IPS DF 19.7 (cell line): Measurements from ENCODE around the gene SMIM5.

ENCODE experiments used
- DNase-seq: peaks from one replicate; pipeline ENCODE4 v3.0.0-alpha.2; 2013; ENCODE audit warnings: low read depth, low spot score

SMIM5 gene

DNA sequence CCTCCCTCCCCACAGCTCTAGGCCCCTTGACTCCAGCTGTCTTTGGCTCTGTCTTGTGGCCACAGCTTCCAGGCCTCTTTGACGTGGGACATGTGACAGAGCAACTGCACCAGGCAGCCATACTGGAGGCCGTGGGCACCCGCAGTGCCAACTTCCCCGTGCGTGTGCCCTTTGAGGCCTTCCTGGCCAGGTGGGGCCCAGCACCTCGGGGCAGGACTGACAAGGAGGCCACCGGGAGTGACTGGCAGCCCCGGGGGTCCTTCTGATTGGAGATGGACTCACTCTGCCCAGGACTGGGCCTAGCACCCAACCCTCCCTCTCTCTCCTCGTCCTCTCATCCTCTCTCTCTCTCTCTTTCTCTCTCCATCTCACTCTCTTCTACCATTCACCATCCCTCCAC is 30.1 kb upstream of the SMIM5 start:
- no peak for DNase-seq

DNA sequence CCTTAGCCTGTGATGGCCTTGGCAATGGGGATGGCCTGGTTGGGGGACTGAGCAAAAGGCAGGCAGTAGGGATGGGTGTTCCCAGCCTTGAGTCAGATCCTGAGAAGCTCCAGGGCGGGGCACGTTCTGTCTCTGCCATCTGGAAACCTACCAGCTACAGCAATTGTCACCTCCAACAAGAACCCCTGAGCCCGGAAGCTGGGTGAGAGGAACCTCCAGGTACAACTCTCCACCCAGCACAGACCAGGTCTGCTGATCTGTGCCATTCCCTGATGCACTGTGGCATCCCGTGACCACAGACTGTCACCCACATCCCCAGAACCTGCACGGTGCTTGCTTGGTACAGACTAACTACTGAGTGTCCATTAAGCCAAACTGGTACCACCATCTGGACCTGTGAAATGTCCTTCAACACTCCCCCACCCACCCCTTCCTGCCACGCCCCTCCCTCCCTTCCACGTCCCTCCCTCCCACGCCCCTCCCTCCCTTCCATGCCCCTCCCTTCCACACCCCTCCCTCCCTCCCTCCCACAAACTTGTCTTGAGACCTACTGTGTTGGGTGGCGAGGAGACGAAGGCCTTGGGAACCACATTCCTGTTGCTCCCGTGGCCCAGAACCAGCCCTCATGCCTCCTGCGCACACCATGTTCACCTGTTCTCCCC is 29.1 kb upstream of the SMIM5 start:
- no peak for DNase-seq

DNA sequence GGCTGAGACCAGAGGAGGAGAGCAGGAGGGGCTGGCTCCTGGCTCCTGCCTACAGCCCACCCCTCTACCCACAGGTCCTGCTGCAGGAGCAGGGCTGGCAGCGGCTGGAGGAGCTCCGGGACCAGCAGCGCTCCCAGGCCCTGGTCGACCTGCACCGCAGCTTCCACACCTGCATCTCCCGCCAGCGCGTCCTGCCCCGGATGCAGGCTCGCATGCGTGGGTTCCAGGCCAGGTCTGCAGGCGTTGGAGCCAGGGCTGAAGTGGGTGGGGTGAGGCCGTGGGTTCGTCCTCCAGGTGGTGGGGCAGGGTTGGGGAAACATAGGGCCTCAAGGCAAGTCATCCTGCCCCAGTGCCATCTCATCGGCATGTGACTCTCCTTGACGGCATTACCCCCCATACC is 27.4 kb upstream of the SMIM5 start:
- no peak for DNase-seq

DNA sequence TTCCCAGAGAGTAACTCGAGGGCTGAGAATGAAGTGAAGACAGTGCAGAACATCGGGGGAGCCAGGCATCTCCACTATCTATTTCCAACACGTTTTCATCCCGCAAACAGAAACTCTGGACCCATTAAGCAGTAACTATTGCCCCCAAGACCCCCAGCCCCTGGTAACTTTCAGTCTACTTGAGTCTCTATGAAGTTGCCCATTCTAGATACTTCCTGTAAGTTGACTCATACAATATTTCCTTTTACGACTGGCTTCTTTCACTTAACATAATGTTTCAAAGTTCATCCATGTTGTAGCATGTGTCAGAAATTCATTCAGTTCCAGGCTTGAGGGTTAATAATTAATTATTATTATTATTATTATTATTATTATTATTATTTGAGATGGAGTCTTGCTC is 26.1 kb upstream of the SMIM5 start:
- no peak for DNase-seq

DNA sequence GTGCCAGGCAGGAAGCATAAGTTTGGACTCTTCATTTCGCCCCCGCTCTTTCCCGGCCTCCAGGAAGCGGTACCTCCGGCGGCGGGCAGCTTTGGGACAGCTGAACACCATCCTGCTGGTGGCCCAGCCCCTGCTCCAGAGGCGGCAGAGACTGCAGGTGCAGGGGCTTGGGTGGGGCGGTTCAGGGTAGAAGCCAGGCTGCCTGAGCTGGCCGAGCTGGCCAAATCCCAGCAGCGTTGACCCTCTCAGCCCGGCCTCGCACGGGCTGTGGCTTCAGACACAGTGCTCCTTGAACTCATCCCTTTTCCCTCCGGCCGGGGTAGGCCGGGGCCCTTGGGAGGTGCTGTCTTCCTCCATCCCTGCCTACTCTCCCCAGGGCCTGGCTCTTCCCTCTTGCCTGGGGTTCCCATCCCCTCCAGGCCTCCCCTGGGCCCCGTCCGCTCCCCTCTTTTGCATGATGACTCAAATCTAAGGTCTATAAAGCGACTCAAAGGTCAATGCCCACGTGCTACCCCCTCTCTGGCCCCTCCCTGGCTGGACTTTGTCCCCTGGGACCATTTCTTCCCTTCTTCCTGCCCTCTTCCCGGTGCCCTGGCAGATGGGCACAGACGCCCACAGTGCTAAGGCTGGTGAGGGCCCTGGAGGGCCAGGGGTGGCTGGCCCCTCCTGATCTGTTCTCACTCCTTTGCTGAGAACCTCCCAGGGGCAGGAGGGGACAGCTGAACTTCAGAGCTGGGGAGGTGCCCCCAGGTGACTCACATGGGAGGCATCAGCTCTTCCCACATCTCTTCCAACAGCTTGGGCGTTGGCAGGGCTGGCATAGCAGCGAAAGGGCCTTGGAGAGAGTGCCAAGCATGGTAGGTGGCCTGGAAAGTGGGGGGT is 22.9 kb upstream of the SMIM5 start:
- DNase-seq, result no peak

GRCh38 chr17:75611851-75612429 is 21.3 kb upstream of the SMIM5 start:
- DNase-seq, result no peak

GRCh38 chr17:75612906-75613626 is 20.2 kb upstream of the SMIM5 start:
- DNase-seq, result no peak

GRCh38 chr17:75614006-75614405 is 19.2 kb upstream of the SMIM5 start:
- DNase-seq, result no peak

GRCh38 chr17:75614556-75615270 is 18.5 kb upstream of the SMIM5 start:
- no peak for DNase-seq

DNA sequence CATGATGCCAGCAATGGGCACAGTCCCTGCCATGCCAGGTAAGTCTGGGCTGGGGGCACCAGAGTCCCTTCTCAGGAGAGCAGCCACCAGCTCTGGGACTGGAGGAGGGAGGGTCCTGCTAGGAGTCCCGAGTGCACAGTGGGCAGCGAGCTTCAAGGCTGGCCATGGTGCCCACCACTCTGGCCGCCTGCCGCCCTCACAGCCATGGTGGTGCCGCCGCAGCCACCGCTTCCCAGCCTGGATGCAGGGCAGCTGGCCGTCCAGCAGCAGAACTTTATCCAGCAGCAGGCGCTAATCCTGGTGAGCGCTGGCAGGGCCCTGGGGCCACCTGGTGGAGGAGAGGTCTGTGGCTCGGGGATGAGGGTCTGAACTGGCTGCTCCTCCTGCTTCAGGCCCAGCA is 17.9 kb upstream of the SMIM5 start:
- DNase-seq, result no peak

DNA sequence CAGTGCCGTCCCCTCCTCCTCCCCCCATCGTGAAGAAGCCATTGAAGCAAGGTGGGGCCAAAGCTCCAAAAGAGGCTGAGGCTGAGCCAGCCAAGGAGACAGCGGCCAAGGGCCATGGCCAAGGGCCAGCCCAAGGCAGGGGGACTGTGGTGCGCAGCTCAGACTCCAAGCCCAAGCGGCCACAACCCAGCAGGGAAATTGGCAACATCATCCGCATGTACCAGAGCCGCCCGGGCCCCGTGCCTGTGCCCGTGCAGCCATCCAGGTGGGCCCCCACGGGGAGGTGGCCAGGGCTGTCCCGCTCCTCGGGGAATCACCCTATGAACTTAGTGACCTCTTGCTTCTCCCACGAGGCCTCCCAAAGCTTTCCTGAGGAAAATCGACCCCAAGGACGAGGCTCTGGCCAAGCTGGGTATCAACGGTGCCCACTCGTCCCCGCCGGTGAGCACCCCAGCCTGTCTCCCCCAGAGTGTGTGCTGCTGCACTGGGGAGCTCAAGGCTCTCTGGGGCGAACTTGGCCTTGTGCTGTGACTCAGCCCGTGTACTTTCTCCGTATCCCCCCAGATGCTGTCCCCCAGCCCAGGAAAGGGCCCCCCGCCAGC is 16.6 kb upstream of the SMIM5 start:
- DNase-seq, result no peak

- no peak for DNase-seq
Observed at GRCh38 chr17:75617218-75617617, 16.0 kb upstream of the SMIM5 start.

DNA sequence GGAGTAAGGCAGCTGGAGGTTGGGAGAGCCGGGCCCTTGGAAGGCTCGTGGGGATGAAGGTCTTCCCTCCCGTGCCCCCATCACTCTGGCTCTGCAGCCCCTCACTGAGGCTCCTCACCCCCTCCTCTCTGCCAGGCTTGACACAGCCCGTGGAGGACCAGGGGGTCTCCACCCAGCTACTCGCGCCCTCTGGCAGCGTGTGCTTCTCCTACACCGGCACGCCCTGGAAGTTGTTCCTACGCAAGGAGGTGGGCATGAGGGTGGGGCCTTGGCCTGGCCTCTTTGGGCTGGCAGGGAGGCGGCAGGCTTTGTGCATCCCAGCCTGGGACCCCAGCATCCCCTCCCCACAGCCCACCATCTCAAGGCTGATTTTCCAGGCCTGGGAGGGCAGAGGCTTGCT is 15.6 kb upstream of the SMIM5 start:
- no peak for DNase-seq

GRCh38 chr17:75619506-75620431 is 13.5 kb upstream of the SMIM5 start:
- peak; percentile 54 for DNase-seq

- DNase-seq, result no peak
Observed at GRCh38 chr17:75621489-75621888, 11.7 kb upstream of the SMIM5 start.

GRCh38 chr17:75622076-75622475 is 11.2 kb upstream of the SMIM5 start:
- DNase-seq, result no peak

DNA sequence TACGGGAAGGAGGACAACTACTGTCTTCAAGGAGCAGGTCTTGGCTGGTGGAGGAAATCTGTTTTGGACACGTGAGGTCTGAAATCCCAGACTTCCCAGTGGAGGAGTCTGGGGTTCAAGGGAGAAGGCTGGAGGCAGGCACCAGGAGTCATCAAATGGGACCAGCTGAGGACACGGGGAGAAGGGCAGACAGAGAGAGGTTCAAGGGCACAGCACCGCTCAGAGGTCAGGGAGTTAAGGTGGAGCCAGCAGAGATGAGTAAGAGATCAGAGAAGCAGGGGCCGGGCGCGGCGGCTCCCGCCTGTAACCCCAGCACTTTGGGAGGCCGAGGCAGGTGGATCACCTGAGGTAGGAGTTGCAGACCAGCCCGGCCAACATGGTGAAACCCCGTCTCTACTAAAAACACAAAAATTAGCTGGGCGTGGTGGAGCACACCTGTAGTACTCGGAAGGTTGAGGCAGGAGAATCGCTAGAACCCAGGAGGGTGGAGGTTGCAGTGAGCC is 10.4 kb upstream of the SMIM5 start:
- DNase-seq, result no peak

DNA sequence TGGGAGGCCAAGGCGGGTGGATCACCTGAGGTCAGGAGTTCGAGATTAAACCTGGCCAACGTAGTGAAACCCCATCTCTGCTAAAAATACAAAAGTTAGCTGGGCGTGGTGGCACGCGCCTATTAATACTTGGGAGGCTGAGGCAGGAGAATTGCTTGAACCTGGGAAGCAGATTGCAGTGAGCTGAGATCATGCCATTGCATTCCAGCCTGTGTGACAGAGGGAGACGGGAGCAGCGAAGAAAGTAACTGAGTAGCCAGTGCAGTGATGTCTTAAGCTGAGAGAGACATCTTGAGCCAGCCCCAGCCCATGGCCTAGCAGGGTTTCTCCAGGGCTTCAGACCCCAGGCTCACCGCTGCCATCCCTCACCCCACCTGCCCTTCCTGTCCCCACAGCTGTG is 9.8 kb upstream of the SMIM5 start:
- no peak for DNase-seq

- DNase-seq, result no peak
Observed at GRCh38 chr17:75624021-75624420, 9.2 kb upstream of the SMIM5 start.
